Lower leg skin (tissue), 4 donors: Measurements from ENCODE around the gene RFX2. TPM values are rescaled to one million over a fixed set of nuclear protein-coding genes. Genes with fewer than 3 reads are reported as not detected.

ENCODE experiments used
- DNase-seq, 2 donors: peaks; one replicate each; pipeline ENCODE4 v3.0.0-alpha.2; 2019; ENCODE audit warnings: low spot score in 2 of 2
- H3K4me3 ChIP-seq: fragments of 200-600 bp; sonication (generic); 2 replicates; pipeline ENCODE4 v1.5.1; 2017; ENCODE audit warnings: mild to moderate bottlenecking, low read depth; ENCODE audit not compliant: poor library complexity, severe bottlenecking
- POLR2A ChIP-seq, 2 donors: fragments of 450-650 bp; IDR thresholded peaks; one replicate each; pipeline ENCODE4 v1.6.1; 2016 to 2017; ENCODE audit warnings: antibody characterized with exemption in 2 of 2, mild to moderate bottlenecking in 1 of 2, moderate library complexity in 1 of 2
- WGBS, 2 donors: methylation state at CpG; one replicate each; pipeline ENCODE4 v1.1.5; 2018; 5-methylcytosine and 5-hydroxymethylcytosine counted together
- intact Hi-C: fragments of 100-400 bp; cut with DNase I; formaldehyde crosslinking; loops from one replicate; pipeline ENCODE4 v1.15.0; 2023; ENCODE audit warnings: low total_unique reads
- total RNA-seq, 4 donors: library from RNA; depleted of rRNA; stranded (reverse); fragments of >200 nt; gene quantifications; one replicate each; pipeline ENCODE4 v1.1.0, GENCODE V29; 2016
- TF ChIP-seq, protein P1 (sequence below), 3 donors: fragments of 450-650 bp; IDR thresholded peaks; one replicate each; pipeline ENCODE4 v1.5.1; 2016; ENCODE audit warnings: antibody characterized with exemption in 3 of 3, mild to moderate bottlenecking in 3 of 3, moderate library complexity in 2 of 3

Gene RFX2
- total RNA-seq, 4 donors from 2014 or later = 19.6 to 28.7 (median 25.8) TPM

DNA sequence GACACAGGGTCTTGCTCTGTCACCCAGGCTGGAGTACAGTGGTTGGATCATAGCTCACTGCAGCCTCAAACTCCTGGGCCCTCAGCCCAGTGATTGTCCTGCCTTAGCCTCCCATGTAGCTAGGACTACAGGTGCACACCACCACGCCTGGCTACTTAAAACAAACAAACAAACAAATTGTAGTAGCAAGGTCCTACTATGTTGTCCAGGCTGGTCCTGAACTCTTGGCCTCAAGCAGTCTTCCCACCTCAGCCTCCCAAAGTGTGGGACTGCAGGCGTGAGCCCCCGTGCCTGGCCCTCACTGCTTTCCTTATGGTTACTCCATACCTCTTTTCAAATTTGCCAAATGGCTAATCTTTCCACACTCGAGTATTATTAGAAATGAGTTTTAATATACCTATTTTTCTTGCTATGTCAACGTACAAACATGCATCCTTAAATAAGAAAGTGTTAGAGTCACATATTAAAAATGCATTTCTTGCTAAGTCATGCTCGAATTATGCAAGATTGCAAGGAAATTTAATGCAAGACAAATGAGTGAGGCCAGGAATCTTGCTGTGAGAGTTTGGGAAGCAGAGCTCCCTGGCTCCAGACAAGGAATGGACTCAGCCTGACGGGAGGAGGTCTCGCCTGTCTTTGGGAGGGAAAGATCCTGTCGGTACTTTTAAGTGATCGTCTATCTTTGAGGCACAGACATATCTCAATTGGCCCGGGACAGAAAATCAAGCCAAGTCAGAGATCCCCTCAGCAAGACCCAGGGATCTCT, 39.4 kb downstream of the RFX2 start:
- TF ChIP-seq, protein P1, sequence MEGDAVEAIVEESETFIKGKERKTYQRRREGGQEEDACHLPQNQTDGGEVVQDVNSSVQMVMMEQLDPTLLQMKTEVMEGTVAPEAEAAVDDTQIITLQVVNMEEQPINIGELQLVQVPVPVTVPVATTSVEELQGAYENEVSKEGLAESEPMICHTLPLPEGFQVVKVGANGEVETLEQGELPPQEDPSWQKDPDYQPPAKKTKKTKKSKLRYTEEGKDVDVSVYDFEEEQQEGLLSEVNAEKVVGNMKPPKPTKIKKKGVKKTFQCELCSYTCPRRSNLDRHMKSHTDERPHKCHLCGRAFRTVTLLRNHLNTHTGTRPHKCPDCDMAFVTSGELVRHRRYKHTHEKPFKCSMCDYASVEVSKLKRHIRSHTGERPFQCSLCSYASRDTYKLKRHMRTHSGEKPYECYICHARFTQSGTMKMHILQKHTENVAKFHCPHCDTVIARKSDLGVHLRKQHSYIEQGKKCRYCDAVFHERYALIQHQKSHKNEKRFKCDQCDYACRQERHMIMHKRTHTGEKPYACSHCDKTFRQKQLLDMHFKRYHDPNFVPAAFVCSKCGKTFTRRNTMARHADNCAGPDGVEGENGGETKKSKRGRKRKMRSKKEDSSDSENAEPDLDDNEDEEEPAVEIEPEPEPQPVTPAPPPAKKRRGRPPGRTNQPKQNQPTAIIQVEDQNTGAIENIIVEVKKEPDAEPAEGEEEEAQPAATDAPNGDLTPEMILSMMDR (IDR thresholded peaks at IDR 0.05) = no peak
- TF ChIP-seq POLR2A (IDR thresholded peaks at IDR 0.05) = no peak
- 54 to 63% methylated on average over 11 of the region's 11 CpGs for WGBS, 2 donors
- intact Hi-C loops = no loop called here
- no peak overlapping the region for H3K4me3 ChIP-seq
- DNase-seq = peak in 1 of 2 donors; percentile 83

DNA sequence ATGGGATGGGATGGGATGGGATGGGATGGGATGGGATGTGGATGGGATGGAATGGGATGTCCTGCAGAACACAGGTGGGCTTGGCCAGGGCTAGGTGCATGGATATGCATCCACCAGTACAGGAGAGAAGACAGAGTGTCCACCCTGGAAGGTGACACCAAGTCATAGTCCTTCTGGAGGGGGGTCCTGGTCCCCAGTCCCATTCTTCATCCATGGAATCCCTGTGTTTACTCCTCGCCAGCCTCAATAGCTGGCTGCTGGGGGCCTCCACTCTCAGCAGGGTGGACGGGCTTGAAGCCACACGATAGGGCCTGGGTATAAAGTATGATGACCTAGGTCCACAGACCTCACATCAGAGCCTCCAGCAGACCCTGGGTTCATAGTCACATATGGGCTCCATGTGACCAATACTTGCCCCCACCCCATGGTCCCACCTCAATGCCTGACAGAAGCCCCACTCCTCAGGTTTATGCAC, 40.1 kb downstream of the RFX2 start:
- TF ChIP-seq, protein P1 (IDR thresholded peaks at IDR 0.05) = no peak
- TF ChIP-seq POLR2A (IDR thresholded peaks at IDR 0.05) = no peak
- H3K4me3 ChIP-seq = no peak overlapping the region
- WGBS, 2 donors = 94 to 100% methylated on average over 3 of the region's 3 CpGs
- peak in 1 of 2 donors; percentile 56 for DNase-seq
- intact Hi-C loops = no loop called here

DNA sequence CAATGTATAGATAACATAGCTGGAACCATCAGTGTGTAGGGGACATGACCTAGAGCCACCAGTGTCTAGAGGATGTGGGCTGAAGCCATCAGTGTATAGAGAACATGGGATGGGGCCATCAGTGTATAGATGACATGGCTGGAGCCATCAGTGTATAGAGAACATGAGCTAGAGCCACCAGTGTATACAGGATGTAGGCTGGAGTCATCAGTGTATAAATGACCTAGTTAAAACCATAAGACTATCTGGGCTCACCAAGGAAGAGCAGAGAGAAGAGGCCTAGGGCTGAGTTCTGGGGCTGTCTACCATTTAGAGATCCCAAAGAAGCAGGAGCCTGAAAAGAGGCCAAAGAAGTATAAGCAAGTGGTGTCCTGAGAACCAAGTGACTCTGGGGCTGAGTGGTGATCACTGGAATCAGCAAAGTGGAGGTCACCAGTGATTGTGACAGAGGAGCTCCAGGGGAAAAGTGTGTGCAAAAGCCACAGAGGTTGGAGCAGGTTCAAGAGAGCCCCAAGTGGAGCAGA, 41.0 kb downstream of the RFX2 start:
- intact Hi-C loops = no loop called here
- TF ChIP-seq, protein P1 (IDR thresholded peaks at IDR 0.05) = no peak
- TF ChIP-seq POLR2A (IDR thresholded peaks at IDR 0.05) = no peak
- H3K4me3 ChIP-seq = no peak overlapping the region
- DNase-seq = peak in 1 of 2 donors; percentile 67

DNA sequence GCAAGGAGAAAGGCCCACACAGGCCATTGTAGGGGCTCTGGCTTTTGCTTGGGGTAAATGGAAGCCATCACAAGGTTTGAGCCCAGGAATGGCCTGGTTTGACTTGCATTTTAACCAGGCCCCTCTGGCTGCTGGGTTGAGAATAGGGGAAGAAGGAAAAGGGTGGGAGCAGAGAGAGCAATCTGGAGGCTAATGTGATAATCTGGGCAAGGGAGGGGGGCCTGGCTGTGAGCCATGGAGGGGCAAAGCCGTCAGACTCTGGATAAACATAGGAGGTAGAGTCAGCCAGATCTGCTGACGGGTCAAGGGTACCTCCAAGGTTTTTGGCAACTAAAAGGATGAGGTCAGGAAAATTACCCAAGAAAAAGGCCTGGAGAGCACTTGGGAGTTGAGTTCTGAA, 41.6 kb downstream of the RFX2 start:
- intact Hi-C loops = no loop called here
- 25 to 52% methylated on average over 2 of the region's 2 CpGs for WGBS, 2 donors
- DNase-seq = peak in 1 of 2 donors; percentile 71
- H3K4me3 ChIP-seq = no peak overlapping the region
- TF ChIP-seq, protein P1 (IDR thresholded peaks at IDR 0.05) = no peak
- TF ChIP-seq POLR2A (IDR thresholded peaks at IDR 0.05) = no peak

DNA sequence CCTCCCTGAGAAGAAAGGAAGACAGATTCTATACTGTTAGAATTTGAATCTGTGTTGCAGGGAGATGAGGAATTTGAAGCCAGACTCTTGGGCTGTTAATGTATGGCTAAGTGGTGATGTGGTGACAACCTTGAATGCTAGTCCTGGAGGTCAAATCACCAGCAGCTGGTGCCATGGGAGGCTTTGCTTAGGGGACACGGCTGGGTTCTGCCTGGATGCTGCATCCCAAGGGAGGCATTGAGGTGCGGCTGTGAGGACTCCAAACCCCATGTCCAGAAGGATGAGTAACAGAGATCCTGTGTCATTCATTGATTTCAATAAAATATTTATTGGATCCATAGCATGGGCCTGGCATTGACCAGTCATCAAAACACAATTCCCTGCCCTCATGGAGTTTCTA, 42.3 kb downstream of the RFX2 start:
- TF ChIP-seq, protein P1 (IDR thresholded peaks at IDR 0.05) = no peak
- no peak for TF ChIP-seq POLR2A (IDR thresholded peaks at IDR 0.05)
- peak in 1 of 2 donors; percentile 70 for DNase-seq
- WGBS, 2 donors = 84 to 85% methylated on average over 2 of the region's 2 CpGs
- H3K4me3 ChIP-seq = no peak overlapping the region
- intact Hi-C loops = no loop called here
